ENCODE measurements around the gene GAS7. TPM values are rescaled to one million over a fixed set of nuclear protein-coding genes. Genes with fewer than 3 reads are reported as not detected.
A peak's percentile ranks its signal among the peaks of the same experiment; 100 is the strongest.

GAS7 gene
- total and polyA plus RNA-seq, 8 donors = 4.1 to 185 (median 30.5) TPM

DNA sequence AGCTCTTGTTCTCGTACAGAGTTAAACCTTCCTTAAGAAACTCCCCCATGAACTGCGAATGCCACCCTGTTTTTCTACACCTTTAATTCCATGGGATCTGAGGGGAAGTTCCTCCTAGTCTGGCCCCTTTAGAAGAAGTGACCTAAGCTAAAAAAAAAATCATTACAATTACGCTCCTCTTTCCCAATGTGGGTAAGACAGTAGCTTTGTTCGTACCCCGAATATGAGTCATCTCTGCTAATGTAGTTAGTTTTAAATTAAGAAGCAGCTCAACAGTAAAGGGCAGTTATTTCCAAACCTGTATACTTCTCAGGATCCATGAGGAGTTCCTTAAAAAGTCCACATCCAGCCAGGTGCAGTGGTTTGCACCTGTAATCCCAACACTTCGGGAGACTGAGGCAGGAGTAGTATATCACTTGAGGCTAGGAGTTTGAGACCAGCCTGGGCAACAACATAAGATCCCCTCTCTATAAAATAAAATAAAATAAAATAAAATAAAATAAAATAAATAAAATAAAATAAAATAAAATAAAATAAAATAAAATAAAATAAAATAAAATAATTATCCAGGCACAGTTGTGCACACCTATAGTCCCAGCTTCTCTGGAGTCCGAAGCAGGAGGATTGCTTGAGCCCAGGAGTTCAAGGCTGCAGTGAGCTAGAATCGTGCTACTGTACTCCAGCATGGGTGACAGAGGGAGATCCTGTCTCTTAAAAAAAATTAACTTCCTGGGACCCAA is 319.4 kb downstream of the GAS7 start:
- WGBS, 5 donors = 81 to 89% (median 85%) methylated on average over 8 of the region's 8 CpGs
- H3K9me3 ChIP-seq = peaks cover 0 to 24% (median 22%) of the 10 kb centered on the region in 4 donors
- intact Hi-C loops (cut with DNase I; ENCODE audit: low total_unique reads) = no loop called here
- no peak for DNase-seq
- H3K4me1 ChIP-seq = peaks cover 0 to 20% (median 7%) of the 10 kb centered on the region in 4 donors
- no peak overlapping the region for H3K27ac ChIP-seq
- H3K27me3 ChIP-seq = peaks cover 0 to 4% (median 0%) of the 10 kb centered on the region in 3 donors
- TF ChIP-seq EP300 (IDR thresholded peaks at IDR 0.05) (no peak), CTCF (IDR thresholded peaks at IDR 0.05) (no peak), POLR2A (IDR thresholded peaks at IDR 0.05) (no peak)
- H3K4me3 ChIP-seq = no peak overlapping the region
- H3K36me3 ChIP-seq = no peaks in the 10 kb centered on the region

DNA sequence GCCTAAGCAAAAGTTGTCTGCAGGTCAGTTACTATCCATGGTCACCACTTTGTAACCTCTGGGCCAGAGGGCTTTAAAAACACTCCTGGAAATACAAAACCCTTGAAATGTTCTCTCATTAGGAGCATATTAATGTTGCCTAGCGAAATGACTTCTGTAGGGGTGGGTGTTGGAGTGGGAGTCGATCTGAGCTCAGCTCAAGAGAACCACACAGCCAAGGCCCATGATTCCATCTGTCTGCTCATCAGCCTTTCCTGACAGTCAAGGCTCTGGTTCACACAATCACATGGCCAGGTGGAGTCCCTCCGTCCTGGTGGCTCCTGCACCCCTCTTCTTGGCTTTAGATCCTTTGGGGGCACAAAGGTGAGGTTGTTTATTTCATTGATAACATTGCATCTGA is 320.1 kb downstream of the GAS7 start:
- peaks cover 0 to 18% (median 17%) of the 10 kb centered on the region in 4 donors for H3K9me3 ChIP-seq
- no peak overlapping the region for H3K4me3 ChIP-seq
- no peak for TF ChIP-seq EP300 (IDR thresholded peaks at IDR 0.05)
- intact Hi-C loops (cut with DNase I; ENCODE audit: low total_unique reads) = no loop called here
- 52 to 66% (median 63%) methylated on average over 3 of the region's 3 CpGs for WGBS, 5 donors
- H3K27me3 ChIP-seq = peaks cover 0 to 4% (median 0%) of the 10 kb centered on the region in 3 donors
- H3K36me3 ChIP-seq = no peaks in the 10 kb centered on the region
- DNase-seq = no peak
- H3K4me1 ChIP-seq = peaks cover 0 to 20% (median 7%) of the 10 kb centered on the region in 4 donors
- H3K27ac ChIP-seq = no peak overlapping the region

DNA sequence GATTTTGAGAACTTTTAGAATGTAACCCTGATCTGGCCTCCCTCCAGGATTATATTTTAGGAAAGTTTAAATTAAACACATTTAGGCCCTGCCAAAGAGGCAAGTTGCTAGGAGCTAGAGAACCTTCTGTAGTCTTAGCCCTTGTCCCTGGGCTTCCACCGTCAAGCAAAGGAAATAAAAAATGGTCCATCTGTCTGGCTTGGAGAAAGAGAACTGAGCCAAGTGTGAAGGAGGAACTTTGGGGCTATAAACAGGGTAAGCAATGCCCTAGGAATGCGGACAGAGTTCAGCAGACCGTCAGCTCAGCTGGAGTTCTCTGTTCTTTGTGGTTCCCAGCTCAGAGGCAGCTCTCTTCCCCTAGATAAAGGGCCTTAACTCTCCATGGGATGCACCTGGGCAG is 323.0 kb downstream of the GAS7 start:
- WGBS, 5 donors = 29 to 45% (median 31%) methylated on average over 3 of the region's 3 CpGs
- Histone ChIP-seq H3K4me1 (peaks cover 0 to 20% (median 7%) of the 10 kb centered on the region in 4 donors), H3K4me3 (no peak overlapping the region), H3K27ac (peak overlapping the region in 3 of 5 donors; percentile 24 to 44 (median 31)), H3K36me3 (no peaks in the 10 kb centered on the region), H3K9me3 (no peaks in the 10 kb centered on the region), H3K27me3 (peaks cover 0 to 7% (median 0%) of the 10 kb centered on the region in 3 donors)
- DNase-seq = peak in 1 of 2 donors; percentile 13
- TF ChIP-seq EP300 (IDR thresholded peaks at IDR 0.05) (no peak), POLR2AphosphoS5 (IDR thresholded peaks at IDR 0.05) (peak in 1 of 3 donors; percentile 47)
- intact Hi-C loops (cut with DNase I; ENCODE audit: low total_unique reads) = no loop called here

DNA sequence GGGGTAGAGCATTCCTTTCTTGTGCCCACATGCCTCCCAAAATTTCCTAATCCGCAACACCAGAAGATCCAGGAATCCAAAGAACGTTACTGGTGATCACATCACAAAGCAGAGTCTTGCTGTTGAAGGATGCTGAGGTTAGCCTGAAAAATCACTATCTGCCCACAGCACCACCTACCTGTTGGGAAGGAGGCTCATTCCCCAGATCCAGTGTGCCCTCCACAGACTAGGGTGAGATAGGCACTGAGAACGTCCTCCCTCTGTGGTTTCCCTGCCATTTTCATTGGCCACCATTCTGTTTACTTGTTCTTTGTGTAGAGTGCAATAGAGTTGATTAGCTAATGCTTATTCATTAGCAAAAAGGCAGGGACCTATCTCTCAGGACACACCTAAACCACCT is 323.7 kb downstream of the GAS7 start:
- DNase-seq = no peak
- peak overlapping the region in 3 of 5 donors; percentile 24 to 44 (median 31) for H3K27ac ChIP-seq
- TF ChIP-seq POLR2A (IDR thresholded peaks at IDR 0.05) (no peak), POLR2AphosphoS5 (IDR thresholded peaks at IDR 0.05) (no peak), EP300 (IDR thresholded peaks at IDR 0.05) (no peak), CTCF (IDR thresholded peaks at IDR 0.05) (no peak)
- peaks cover 0 to 7% (median 0%) of the 10 kb centered on the region in 3 donors for H3K27me3 ChIP-seq
- H3K4me1 ChIP-seq = peaks cover 0 to 20% (median 7%) of the 10 kb centered on the region in 4 donors
- H3K36me3 ChIP-seq = no peaks in the 10 kb centered on the region
- no peaks in the 10 kb centered on the region for H3K9me3 ChIP-seq
- 57 to 85% (median 72%) methylated on average over 3 of the region's 3 CpGs for WGBS, 5 donors
- intact Hi-C loops (cut with DNase I; ENCODE audit: low total_unique reads) = no loop called here
- H3K4me3 ChIP-seq = no peak overlapping the region

DNA sequence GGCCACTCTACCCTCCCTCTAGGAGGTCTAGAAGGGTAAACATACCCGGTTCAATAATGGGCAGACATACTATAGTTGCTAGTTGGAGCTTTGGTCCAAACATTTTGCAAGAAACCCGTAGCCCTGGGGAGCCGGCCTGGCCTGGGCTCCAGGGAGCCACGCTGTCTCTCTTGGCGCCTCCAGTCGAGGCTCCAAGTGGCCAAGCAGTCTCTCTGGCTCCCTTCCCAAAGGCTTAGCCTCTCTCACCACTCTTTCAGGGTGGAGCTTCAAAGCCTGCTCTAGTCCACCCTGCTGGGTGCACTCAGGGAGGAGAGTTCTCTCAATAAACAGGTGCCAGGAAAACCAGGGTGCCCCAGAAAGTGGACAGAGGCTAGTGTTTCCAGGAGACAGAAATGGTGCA is 325.6 kb downstream of the GAS7 start:
- 62 to 90% (median 74%) methylated on average over 6 of the region's 6 CpGs for WGBS, 5 donors
- Histone ChIP-seq H3K27me3 (peaks cover 0 to 7% (median 0%) of the 10 kb centered on the region in 3 donors), H3K27ac (no peak overlapping the region), H3K4me1 (peaks cover 0 to 20% (median 7%) of the 10 kb centered on the region in 4 donors), H3K36me3 (no peaks in the 10 kb centered on the region), H3K4me3 (no peak overlapping the region), H3K9me3 (no peaks in the 10 kb centered on the region)
- DNase-seq = no peak
- TF ChIP-seq POLR2A (IDR thresholded peaks at IDR 0.05) = no peak
- no peak for TF ChIP-seq EP300 (IDR thresholded peaks at IDR 0.05)
- TF ChIP-seq CTCF (IDR thresholded peaks at IDR 0.05) = no peak
- TF ChIP-seq POLR2AphosphoS5 (IDR thresholded peaks at IDR 0.05) = no peak
- intact Hi-C loops (cut with DNase I; ENCODE audit: low total_unique reads) = no loop called here

Measured in stomach (tissue), 9 donors.